PC-9 (cell line): ENCODE results near the gene NDC1. TPM values are rescaled to one million over a fixed set of nuclear protein-coding genes. Genes with fewer than 3 reads are reported as not detected.

Experiments used
- BruUV-seq: library from RNA; stranded (reverse); fragments of 400-500 nt; replicated peaks from 2 replicates; lab custom pipeline; 2021; lab: Mats Ljungman, UMichigan
- CTCF ChIA-PET: fragments of 300-600 bp; sonication (Branson Sonifier 250); formaldehyde crosslinking; loops from one replicate; lab custom pipeline; 2022; ENCODE audit warnings: antibody characterized with exemption; lab: Charles Lee
- POLR2A ChIA-PET: fragments of 300-600 bp; sonication (Branson Sonifier 250); formaldehyde crosslinking; loops from one replicate; lab custom pipeline; 2022; ENCODE audit warnings: antibody characterized with exemption; ENCODE audit not compliant: unreplicated experiment; lab: Charles Lee
- DNase-seq, 2 experiments: peaks; one replicate each; pipeline versions ENCODE4 v3.0.0 to v3.0.0-alpha.2; 2015 to 2022; ENCODE audit warnings: mixed read lengths in 1 of 2
- H2AFZ ChIP-seq: fragments of 200-600 bp; sonication (generic); 2 replicates; pipeline ENCODE4 v1.8.1; 2017; ENCODE audit warnings: antibody characterized with exemption
- H3F3A ChIP-seq: fragments of 200-600 bp; sonication (generic); 2 replicates; pipeline ENCODE4 v1.8.1; 2017; ENCODE audit warnings: antibody characterized with exemption, mild to moderate bottlenecking, low read depth; ENCODE audit not compliant: insufficient read depth
- H3K27ac ChIP-seq: fragments of 200-600 bp; sonication (generic); 2 replicates; pipeline ENCODE4 v1.6.1; 2016; ENCODE audit warnings: mixed run types
- H3K27me3 ChIP-seq: fragments of 200-600 bp; sonication (generic); 2 replicates; pipeline ENCODE4 v1.6.1; 2016; ENCODE audit warnings: low read depth, mixed run types; ENCODE audit not compliant: insufficient read depth
- H3K36me3 ChIP-seq: fragments of 200-600 bp; sonication (generic); 2 replicates; pipeline ENCODE4 v1.6.1; 2016; ENCODE audit warnings: low read depth, mixed run types
- H3K4me1 ChIP-seq: fragments of 200-600 bp; sonication (generic); replicated peaks from 2 replicates; pipeline ENCODE4 v1.6.1; 2016; ENCODE audit warnings: mixed run types; ENCODE audit not compliant: insufficient read depth
- H3K4me2 ChIP-seq: fragments of 200-600 bp; sonication (generic); 2 replicates; pipeline ENCODE4 v1.6.1; 2017; ENCODE audit warnings: mixed run types
- H3K4me3 ChIP-seq: fragments of 200-600 bp; sonication (generic); 2 replicates; pipeline ENCODE4 v1.6.1; 2016; ENCODE audit warnings: mixed run types
- H3K79me2 ChIP-seq: fragments of 200-600 bp; sonication (generic); 2 replicates; pipeline ENCODE4 v1.6.1; 2017; ENCODE audit warnings: low read depth, mixed run types
- H3K9me2 ChIP-seq: fragments of 200-600 bp; sonication (generic); 2 replicates; pipeline ENCODE4 v1.8.1; 2017; ENCODE audit warnings: mild to moderate bottlenecking; ENCODE audit not compliant: insufficient read depth
- H3K9me3 ChIP-seq: fragments of 200-600 bp; sonication (generic); 2 replicates; pipeline ENCODE4 v1.8.1; 2016; ENCODE audit warnings: low read depth; ENCODE audit not compliant: insufficient read depth
- H4K20me1 ChIP-seq: fragments of 200-600 bp; sonication (generic); 2 replicates; pipeline ENCODE4 v1.8.1; 2017; ENCODE audit not compliant: insufficient read depth
- EZH2 ChIP-seq: fragments of 200-600 bp; sonication (generic); IDR thresholded peaks from 2 replicates; pipeline ENCODE4 v1.8.0; 2017; ENCODE audit warnings: antibody characterized with exemption, low read depth
- intact Hi-C: fragments of 100-400 bp; cut with micrococcal nuclease; formaldehyde crosslinking; loops from one replicate; pipeline ENCODE4 v1.10.0; 2022; ENCODE audit not compliant: unreplicated experiment
- total RNA-seq: library from RNA; stranded (reverse); gene quantifications from 2 replicates; pipeline ENCODE4 v1.2.3, GENCODE V29; 2021
- TF ChIP-seq, protein P1 (sequence below): fragments of 200-600 bp; sonication (generic); conservative IDR thresholded peaks from 2 replicates; pipeline ENCODE4 v1.6.1; 2017; ENCODE audit warnings: mixed run types, antibody characterized with exemption, mild to moderate bottlenecking, moderate library complexity

The NDC1 gene
- total RNA-seq, 1 experiment from 2014 or later: 47.6 TPM

DNA sequence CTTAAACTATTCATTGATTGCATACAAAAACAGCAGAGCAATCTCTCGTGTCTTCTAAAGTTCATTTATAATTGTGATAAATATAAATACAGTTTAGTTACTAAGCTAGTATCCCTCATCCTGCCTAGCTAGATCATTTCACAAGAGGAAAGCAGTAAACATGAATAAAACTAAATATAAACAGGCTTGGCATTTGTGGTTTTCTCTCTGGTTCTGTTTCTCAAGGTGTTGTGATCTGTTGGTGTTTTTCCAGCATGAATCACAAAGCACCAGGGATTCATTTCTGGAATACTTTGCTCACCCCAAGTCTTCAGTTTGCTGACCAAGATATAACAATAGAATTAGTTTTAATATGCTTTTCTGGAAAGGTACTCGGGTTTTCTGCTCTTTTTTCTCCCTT lies 66.4 kb downstream of the NDC1 start:
- CTCF ChIA-PET: no interaction called here
- Histone ChIP-seq H3F3A (no peaks in the 10 kb centered on the region), H2AFZ (no peak overlapping the region), H3K27me3 (no peaks in the 10 kb centered on the region), H3K27ac (no peak overlapping the region), H3K4me3 (no peak overlapping the region), H3K36me3 (peaks cover 24% of the 10 kb centered on the region; the same call in 1 of the 2 replicates), H3K4me2 (no peak overlapping the region), H3K9me3 (no peaks in the 10 kb centered on the region), H4K20me1 (no peaks in the 10 kb centered on the region), H3K79me2 (no peaks in the 10 kb centered on the region), H3K4me1 (no peaks in the 10 kb centered on the region), H3K9me2 (no peaks in the 10 kb centered on the region)
- intact Hi-C loops: no loop called here
- POLR2A ChIA-PET: interaction anchor here (0.6 kb wide), 1 partner anchor 518 kb away, joined by 9 read pairs; no protein-coding TSS in a partner anchor
- no TSS peak for BruUV-seq
- no peak for TF ChIP-seq EZH2
- TF ChIP-seq, protein P1, sequence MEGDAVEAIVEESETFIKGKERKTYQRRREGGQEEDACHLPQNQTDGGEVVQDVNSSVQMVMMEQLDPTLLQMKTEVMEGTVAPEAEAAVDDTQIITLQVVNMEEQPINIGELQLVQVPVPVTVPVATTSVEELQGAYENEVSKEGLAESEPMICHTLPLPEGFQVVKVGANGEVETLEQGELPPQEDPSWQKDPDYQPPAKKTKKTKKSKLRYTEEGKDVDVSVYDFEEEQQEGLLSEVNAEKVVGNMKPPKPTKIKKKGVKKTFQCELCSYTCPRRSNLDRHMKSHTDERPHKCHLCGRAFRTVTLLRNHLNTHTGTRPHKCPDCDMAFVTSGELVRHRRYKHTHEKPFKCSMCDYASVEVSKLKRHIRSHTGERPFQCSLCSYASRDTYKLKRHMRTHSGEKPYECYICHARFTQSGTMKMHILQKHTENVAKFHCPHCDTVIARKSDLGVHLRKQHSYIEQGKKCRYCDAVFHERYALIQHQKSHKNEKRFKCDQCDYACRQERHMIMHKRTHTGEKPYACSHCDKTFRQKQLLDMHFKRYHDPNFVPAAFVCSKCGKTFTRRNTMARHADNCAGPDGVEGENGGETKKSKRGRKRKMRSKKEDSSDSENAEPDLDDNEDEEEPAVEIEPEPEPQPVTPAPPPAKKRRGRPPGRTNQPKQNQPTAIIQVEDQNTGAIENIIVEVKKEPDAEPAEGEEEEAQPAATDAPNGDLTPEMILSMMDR: no peak
- no peak for DNase-seq

- no peaks in the 10 kb centered on the region for H3F3A ChIP-seq
- no peaks in the 10 kb centered on the region for H3K27me3 ChIP-seq
- TF ChIP-seq, protein P1: no peak
- TF ChIP-seq EZH2: no peak
- no TSS peak for BruUV-seq
- H2AFZ ChIP-seq: no peak overlapping the region
- no peaks in the 10 kb centered on the region for H3K4me1 ChIP-seq
- no peaks in the 10 kb centered on the region for H3K79me2 ChIP-seq
- intact Hi-C loops: no loop called here
- H3K9me3 ChIP-seq: no peaks in the 10 kb centered on the region
- H3K4me2 ChIP-seq: no peak overlapping the region
- H3K27ac ChIP-seq: no peak overlapping the region
- H3K36me3 ChIP-seq: peaks cover 24% of the 10 kb centered on the region; the same call in 1 of the 2 replicates
- no peaks in the 10 kb centered on the region for H3K9me2 ChIP-seq
- H4K20me1 ChIP-seq: no peaks in the 10 kb centered on the region
- POLR2A ChIA-PET: no interaction called here
- no peak overlapping the region for H3K4me3 ChIP-seq
- CTCF ChIA-PET: no interaction called here
- DNase-seq: no peak
Observed at GRCh38 chr1:53769780-53770179, 68.3 kb downstream of the NDC1 start.

DNA sequence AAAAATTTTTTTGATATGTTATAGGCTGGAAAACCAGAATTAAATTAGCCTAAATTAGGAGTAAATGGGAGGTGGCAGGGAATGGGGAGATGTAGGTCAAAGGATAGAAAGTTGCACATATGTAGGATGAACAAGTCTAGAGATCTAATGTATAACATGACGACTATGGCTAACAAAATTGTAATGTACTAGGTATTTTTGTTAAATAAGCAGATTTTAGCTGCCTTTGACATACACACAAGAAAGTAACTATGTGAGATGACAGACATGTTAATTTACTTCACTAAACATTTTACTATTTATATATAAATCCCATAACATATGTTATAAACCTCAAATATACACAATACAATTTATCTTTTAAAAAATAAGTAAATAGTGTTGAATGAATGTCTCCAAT lies 68.9 kb downstream of the NDC1 start:
- no TSS peak for BruUV-seq
- Histone ChIP-seq H3K36me3 (peaks cover 24% of the 10 kb centered on the region; the same call in 1 of the 2 replicates), H3K4me1 (no peaks in the 10 kb centered on the region), H3K4me2 (no peak overlapping the region), H3K79me2 (no peaks in the 10 kb centered on the region), H3K27me3 (no peaks in the 10 kb centered on the region), H3F3A (no peaks in the 10 kb centered on the region), H2AFZ (no peak overlapping the region), H3K9me2 (no peaks in the 10 kb centered on the region), H4K20me1 (no peaks in the 10 kb centered on the region), H3K27ac (no peak overlapping the region), H3K4me3 (no peak overlapping the region), H3K9me3 (no peaks in the 10 kb centered on the region)
- POLR2A ChIA-PET: no interaction called here
- CTCF ChIA-PET: no interaction called here
- no peak for DNase-seq
- intact Hi-C loops: no loop called here
- no peak for TF ChIP-seq EZH2
- TF ChIP-seq, protein P1: no peak
